AG04450 (cell line): Measurements from ENCODE around the gene TMEM47. TPM values are rescaled to one million over a fixed set of nuclear protein-coding genes. Genes with fewer than 3 reads are reported as not detected.
A peak's percentile ranks its signal among the peaks of the same experiment; 100 is the strongest.

ENCODE experiments used
- CTCF ChIA-PET: fragments of 300-600, 350-600 bp; formaldehyde crosslinking; extraction: SDS; loops from one replicate; lab custom pipeline; 2022; ENCODE audit warnings: antibody characterized with exemption, inconsistent platforms; lab: Charles Lee
- POLR2A ChIA-PET: fragments of 350-600 bp; formaldehyde crosslinking; extraction: SDS; loops from one replicate; lab custom pipeline; 2021; ENCODE audit warnings: antibody characterized with exemption, inconsistent platforms; lab: Yijun Ruan, JAX
- DNase-seq: peaks from one replicate; pipeline ENCODE4 v3.0.0-alpha.2; 2011; ENCODE audit warnings: low read depth, low spot score
- H3K27ac ChIP-seq: one replicate; pipeline ENCODE4 v1.5.1; 2012; ENCODE audit warnings: low read depth, low read length, control low read depth
- H3K27me3 ChIP-seq: one replicate; pipeline ENCODE4 v1.6.0; 2012; ENCODE audit warnings: low read length; ENCODE audit not compliant: control insufficient read depth, insufficient read depth
- H3K4me3 ChIP-seq: 2 replicates; pipeline ENCODE4 v1.5.1; 2011; ENCODE audit warnings: mild to moderate bottlenecking, low read depth, low read length, control low read depth
- H3K9me3 ChIP-seq: 2 replicates; pipeline ENCODE4 v1.5.1; 2012; ENCODE audit warnings: low read length; ENCODE audit not compliant: control insufficient read depth, insufficient read depth
- CTCF ChIP-seq: IDR thresholded peaks from 2 replicates; pipeline ENCODE4 v1.5.1; 2011; ENCODE audit warnings: low read depth, low read length, control low read depth, inconsistent platforms
- polyA plus RNA-seq: library from polyadenylated mRNA; depleted of rRNA; stranded (reverse); fragments of >200 nt; gene quantifications from 2 replicates; pipeline ENCODE4 v1.2.3, GENCODE V29; 2011

The TMEM47 gene
- polyA plus RNA-seq, 1 experiment = 92.3 TPM

- no peak for DNase-seq
- Histone ChIP-seq H3K27ac (no peak overlapping the region), H3K27me3 (no peaks in the 10 kb centered on the region), H3K9me3 (no peaks in the 10 kb centered on the region), H3K4me3 (peak overlapping the region; percentile 76)
- CTCF ChIA-PET = no interaction called here
- POLR2A ChIA-PET = no interaction called here
- no peak for TF ChIP-seq CTCF
Measured at GRCh38 chrX:34656467-34656841, 631 bp downstream of the TMEM47 start.

GRCh38 chrX:34655501-34656455, 1.3 kb downstream of the TMEM47 start:
- ChIA-PET CTCF (interaction anchor here (0.7 to 2.6 kb wide), 3 partner anchors 28 to 263 kb away, joined by 3 to 8 read pairs (median 3); no protein-coding TSS in a partner anchor), POLR2A (no interaction called here)
- no peak for DNase-seq

GRCh38 chrX:34654696-34655490, 2.2 kb downstream of the TMEM47 start:
- no peak for DNase-seq
- ChIA-PET CTCF (interaction anchor here (0.7 to 2.6 kb wide), 4 partner anchors 27 to 264 kb away, joined by 3 to 8 read pairs (median 3); no protein-coding TSS in a partner anchor), POLR2A (no interaction called here)
- H3K4me3 ChIP-seq = peak overlapping the region; percentile 76
- TF ChIP-seq CTCF = no peak
- H3K27ac ChIP-seq = no peak overlapping the region
- no peaks in the 10 kb centered on the region for H3K9me3 ChIP-seq
- H3K27me3 ChIP-seq = no peaks in the 10 kb centered on the region

More at GRCh38 chrX:34655501-34656455, 1.3 kb downstream of the TMEM47 start:
- H3K27ac ChIP-seq = peak overlapping the region; percentile 39
- H3K27me3 ChIP-seq = no peaks in the 10 kb centered on the region
- no peak for TF ChIP-seq CTCF
- peak overlapping the region; percentile 76 for H3K4me3 ChIP-seq
- no peaks in the 10 kb centered on the region for H3K9me3 ChIP-seq

GRCh38 chrX:34653811-34654210, 3.3 kb downstream of the TMEM47 start:
- ChIA-PET CTCF (interaction anchor here (0.8 to 2.6 kb wide), 3 partner anchors 16 to 265 kb away, joined by 3 to 8 read pairs (median 3); no protein-coding TSS in a partner anchor), POLR2A (no interaction called here)
- no peak for DNase-seq
- no peak for TF ChIP-seq CTCF
- H3K27me3 ChIP-seq = no peaks in the 10 kb centered on the region
- H3K27ac ChIP-seq = no peak overlapping the region
- peak overlapping the region; percentile 76 for H3K4me3 ChIP-seq
- no peaks in the 10 kb centered on the region for H3K9me3 ChIP-seq
